ENCODE data around the gene SERPINA5. TPM values are rescaled to one million over a fixed set of nuclear protein-coding genes. Genes with fewer than 3 reads are reported as not detected.

Gene SERPINA5
- total and polyA plus RNA-seq, 10 donors, result 11.5 to 216 (median 135) TPM

DNA sequence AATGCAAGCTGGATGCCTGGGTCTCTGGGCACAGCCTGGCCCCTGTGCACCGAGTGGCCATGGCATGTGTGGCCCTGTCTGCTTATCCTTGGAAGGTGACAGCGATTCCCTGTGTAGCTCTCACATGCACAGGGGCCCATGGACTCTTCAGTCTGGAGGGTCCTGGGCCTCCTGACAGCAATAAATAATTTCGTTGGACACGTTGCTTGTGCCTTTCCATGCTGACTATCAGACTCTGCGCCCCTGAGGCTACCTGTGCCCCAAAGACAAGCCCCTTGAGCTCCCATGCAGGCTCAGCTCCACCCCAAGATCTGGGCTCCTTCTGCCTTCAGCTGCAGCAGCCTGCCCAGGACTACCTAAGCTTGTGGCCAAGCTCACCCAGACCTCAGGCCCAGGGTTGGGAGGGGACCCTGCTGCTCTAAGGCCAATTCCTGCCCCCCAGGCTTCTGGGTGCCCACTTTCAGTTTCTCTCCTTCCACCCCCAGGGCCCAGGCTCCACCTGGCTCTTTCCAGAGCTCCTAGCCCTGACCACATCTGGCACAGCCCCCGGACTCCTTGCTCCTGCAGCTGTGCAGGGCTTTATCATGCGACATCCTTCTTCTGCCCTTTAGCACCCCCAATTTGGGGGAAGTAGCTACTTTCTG is 42.8 kb downstream of the SERPINA5 start:
- Histone ChIP-seq H3K27me3 (replicated peaks in 1 of 7) (peaks cover 0 to 41% (median 0%) of the 10 kb centered on the region in 7 donors), H3K4me1 (no peaks in the 10 kb centered on the region), H3K36me3 (no peaks in the 10 kb centered on the region), H3K9me3 (peaks cover 0 to 14% (median 6%) of the 10 kb centered on the region in 8 donors), H3K27ac (no peak overlapping the region), H3K4me3 (no peak overlapping the region)
- TF ChIP-seq POLR2AphosphoS5 (IDR thresholded peaks at IDR 0.05), result no peak
- TF ChIP-seq, protein P1, sequence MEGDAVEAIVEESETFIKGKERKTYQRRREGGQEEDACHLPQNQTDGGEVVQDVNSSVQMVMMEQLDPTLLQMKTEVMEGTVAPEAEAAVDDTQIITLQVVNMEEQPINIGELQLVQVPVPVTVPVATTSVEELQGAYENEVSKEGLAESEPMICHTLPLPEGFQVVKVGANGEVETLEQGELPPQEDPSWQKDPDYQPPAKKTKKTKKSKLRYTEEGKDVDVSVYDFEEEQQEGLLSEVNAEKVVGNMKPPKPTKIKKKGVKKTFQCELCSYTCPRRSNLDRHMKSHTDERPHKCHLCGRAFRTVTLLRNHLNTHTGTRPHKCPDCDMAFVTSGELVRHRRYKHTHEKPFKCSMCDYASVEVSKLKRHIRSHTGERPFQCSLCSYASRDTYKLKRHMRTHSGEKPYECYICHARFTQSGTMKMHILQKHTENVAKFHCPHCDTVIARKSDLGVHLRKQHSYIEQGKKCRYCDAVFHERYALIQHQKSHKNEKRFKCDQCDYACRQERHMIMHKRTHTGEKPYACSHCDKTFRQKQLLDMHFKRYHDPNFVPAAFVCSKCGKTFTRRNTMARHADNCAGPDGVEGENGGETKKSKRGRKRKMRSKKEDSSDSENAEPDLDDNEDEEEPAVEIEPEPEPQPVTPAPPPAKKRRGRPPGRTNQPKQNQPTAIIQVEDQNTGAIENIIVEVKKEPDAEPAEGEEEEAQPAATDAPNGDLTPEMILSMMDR (IDR thresholded peaks at IDR 0.05 in 8 of 11, conservative IDR thresholded peaks at IDR 0.05 in 3 of 11), result no peak
- TF ChIP-seq POLR2A (IDR thresholded peaks at IDR 0.05), result no peak
- DNase-seq, result no peak
- WGBS, 5 donors, result 72 to 82% (median 79%) methylated on average over 4 to 7 of the region's 7 CpGs
- intact Hi-C loops (cut with DNase I; ENCODE audit: low total_unique reads), result no loop called here

GRCh38 chr14:94624537-94625352 is 43.5 kb downstream of the SERPINA5 start:
- TF ChIP-seq POLR2A (IDR thresholded peaks at IDR 0.05) (no peak), POLR2AphosphoS5 (IDR thresholded peaks at IDR 0.05) (no peak)
- TF ChIP-seq, protein P1 (IDR thresholded peaks at IDR 0.05 in 8 of 11, conservative IDR thresholded peaks at IDR 0.05 in 3 of 11), result no peak
- no peaks in the 10 kb centered on the region for H3K4me1 ChIP-seq
- intact Hi-C loops (cut with DNase I; ENCODE audit: low total_unique reads), result no loop called here
- DNase-seq, result no peak
- H3K9me3 ChIP-seq, result peaks cover 0 to 6% (median 0%) of the 10 kb centered on the region in 8 donors
- no peak overlapping the region for H3K4me3 ChIP-seq
- no peaks in the 10 kb centered on the region for H3K36me3 ChIP-seq
- WGBS, 5 donors, result 78 to 91% (median 83%) methylated on average over 9 to 10 of the region's 10 CpGs
- no peak overlapping the region for H3K27ac ChIP-seq
- peaks cover 0 to 41% (median 0%) of the 10 kb centered on the region in 7 donors for H3K27me3 ChIP-seq (replicated peaks in 1 of 7)

- TF ChIP-seq POLR2AphosphoS5 (IDR thresholded peaks at IDR 0.05) (no peak), POLR2A (IDR thresholded peaks at IDR 0.05) (no peak)
- TF ChIP-seq, protein P1 (IDR thresholded peaks at IDR 0.05 in 8 of 11, conservative IDR thresholded peaks at IDR 0.05 in 3 of 11), result no peak
- intact Hi-C loops (cut with DNase I; ENCODE audit: low total_unique reads), result no loop called here
- Histone ChIP-seq H3K4me3 (no peak overlapping the region), H3K4me1 (no peaks in the 10 kb centered on the region), H3K27ac (no peak overlapping the region), H3K27me3 (replicated peaks in 1 of 7) (peaks cover 0 to 41% (median 0%) of the 10 kb centered on the region in 7 donors), H3K36me3 (no peaks in the 10 kb centered on the region), H3K9me3 (peaks cover 0 to under 1% (median 0%) of the 10 kb centered on the region in 8 donors)
- no peak for DNase-seq
- 61 to 71% (median 67%) methylated on average over 2 of the region's 2 CpGs for WGBS, 5 donors
Measured at GRCh38 chr14:94625353-94625635, 44.1 kb downstream of the SERPINA5 start.

DNA sequence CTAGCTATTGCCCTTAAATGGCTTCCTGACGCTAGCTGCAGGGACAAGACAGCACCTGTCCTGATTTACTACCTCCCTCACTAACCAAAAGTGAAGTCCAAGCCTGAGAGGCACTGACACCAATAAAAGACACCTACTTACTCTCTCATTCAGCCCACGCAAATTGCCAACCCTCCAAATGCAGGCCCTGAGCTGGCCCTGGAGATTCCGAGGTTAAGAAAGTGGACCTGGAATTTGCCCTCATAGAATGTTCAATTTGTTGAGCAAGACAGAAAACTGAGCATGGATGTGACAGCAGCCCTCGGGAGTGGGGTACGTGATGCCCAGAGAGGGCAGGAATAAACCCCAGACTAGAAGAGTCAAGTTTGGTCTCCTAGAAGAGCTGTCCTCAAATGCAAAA is 47.4 kb downstream of the SERPINA5 start:
- Histone ChIP-seq H3K27me3 (replicated peaks in 1 of 7) (peaks cover 0 to 42% (median 0%) of the 10 kb centered on the region in 7 donors), H3K9me3 (no peaks in the 10 kb centered on the region), H3K27ac (no peak overlapping the region), H3K4me3 (no peak overlapping the region), H3K36me3 (no peaks in the 10 kb centered on the region), H3K4me1 (no peaks in the 10 kb centered on the region)
- intact Hi-C loops (cut with DNase I; ENCODE audit: low total_unique reads), result no loop called here
- DNase-seq, result no peak
- TF ChIP-seq POLR2AphosphoS5 (IDR thresholded peaks at IDR 0.05) (no peak), POLR2A (IDR thresholded peaks at IDR 0.05) (no peak)
- TF ChIP-seq, protein P1 (IDR thresholded peaks at IDR 0.05 in 8 of 11, conservative IDR thresholded peaks at IDR 0.05 in 3 of 11), result no peak
- 78 to 90% (median 86%) methylated on average over 4 to 5 of the region's 5 CpGs for WGBS, 5 donors
